ENCODE results near the gene SYNPO2. TPM values are rescaled to one million over a fixed set of nuclear protein-coding genes. Genes with fewer than 3 reads are reported as not detected.

SYNPO2 gene
- total and polyA plus RNA-seq, 10 of the 15 experiments (the other 5 are each of a cell fraction or from before 2014, with no cell fraction given) = 0.04 to 0.34 (median 0.28) TPM

DNA sequence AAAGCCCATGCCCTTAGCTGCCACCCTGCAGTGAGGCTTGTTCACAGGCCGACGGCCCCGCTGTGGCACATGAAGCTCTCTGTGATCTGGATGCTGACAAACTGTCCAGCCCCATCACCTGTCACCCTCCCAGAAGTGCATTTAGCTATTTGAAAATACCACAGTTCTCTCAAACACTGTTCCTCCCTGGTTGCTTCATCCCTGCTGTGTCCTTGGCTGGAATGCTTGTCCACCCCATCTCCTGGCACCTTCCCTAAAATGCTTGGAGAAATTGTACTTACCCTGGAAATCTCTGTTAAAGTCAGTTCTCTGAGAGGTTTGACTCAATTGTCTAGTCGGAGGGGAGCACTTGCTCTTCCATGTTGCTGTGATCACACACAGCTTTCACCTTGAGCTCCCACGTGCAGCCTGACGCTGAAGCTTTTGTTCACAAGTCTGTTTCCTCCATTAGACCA lies 10.1 kb downstream of the SYNPO2 start:
- no peaks in the 10 kb centered on the region; a peak in 2 of 4 replicates for H3K27me3 ChIP-seq (replicated peaks in 1 of 2; ENCODE audit: control insufficient read depth in 2 of 2, insufficient read depth in 2 of 2, low read length in 1 of 2)
- no peak overlapping the region for H3K4me2 ChIP-seq (ENCODE audit: control insufficient read depth, insufficient read depth)
- ATAC-seq = no peak
- DNase-seq (ENCODE audit: low read depth, low spot score) = no peak
- no peaks in the 10 kb centered on the region for H3K9me3 ChIP-seq (replicated peaks; ENCODE audit: control insufficient read depth, insufficient read depth, low read length)
- intact Hi-C loops (cut with micrococcal nuclease; ENCODE audit: unreplicated experiment) = no loop called here
- H4K20me1 ChIP-seq (ENCODE audit: control insufficient read depth, insufficient read depth) = no peaks in the 10 kb centered on the region
- BruUV-seq (replicated peaks) = no TSS peak
- H3K79me2 ChIP-seq (ENCODE audit: control insufficient read depth, insufficient read depth, low read length) = no peaks in the 10 kb centered on the region
- in situ Hi-C loops (cut with MboI) = no loop called here
- no peak overlapping the region for H3K9ac ChIP-seq (ENCODE audit: control insufficient read depth, insufficient read depth, low read length)
- ChIA-PET RAD21 (ENCODE audit: unreplicated experiment) (no interaction called here), POLR2A (interaction anchor here (0.6 kb wide), 1 partner anchor 56 kb away, joined by 3 read pairs; no protein-coding TSS in a partner anchor), CTCF (no interaction called here), SMC1A (ENCODE audit: uncharacterized antibody, unreplicated experiment) (interaction anchor here (0.6 kb wide), 1 partner anchor 59 kb away, joined by 3 read pairs; no protein-coding TSS in a partner anchor)
- H3K4me3 ChIP-seq = no peak overlapping the region
- FAIRE-seq = no peak
- no peak overlapping the region for H3K27ac ChIP-seq (ENCODE audit: control insufficient read depth, insufficient read depth)
- H3K36me3 ChIP-seq (ENCODE audit: control insufficient read depth in 2 of 2, insufficient read depth in 2 of 2, low read length in 1 of 2) = no peaks in the 10 kb centered on the region
- H3K4me1 ChIP-seq (ENCODE audit: control insufficient read depth, insufficient read depth, low read length) = no peaks in the 10 kb centered on the region
- WGBS (ENCODE audit: insufficient coverage, insufficient replicate concordance, low lambda C conversion rate, missing lambda C conversion rate) = 53% methylated on average over 6 of the region's 6 CpGs
- TF ChIP-seq IKZF2 (IDR thresholded peaks at IDR 0.05) = no peak
- no peak for TF ChIP-seq TCF3 (IDR thresholded peaks at IDR 0.05; ENCODE audit: borderline replicate concordance, insufficient read depth, low read depth, low read length)
- no peak for TF ChIP-seq SIN3A (IDR thresholded peaks at IDR 0.05; ENCODE audit: low read depth, low read length)
- TF ChIP-seq STAT1 (conservative IDR thresholded peaks at IDR 0.05) = no peak
- no peak overlapping the region for H2AFZ ChIP-seq (ENCODE audit: control insufficient read depth, low read depth, low read length)

DNA sequence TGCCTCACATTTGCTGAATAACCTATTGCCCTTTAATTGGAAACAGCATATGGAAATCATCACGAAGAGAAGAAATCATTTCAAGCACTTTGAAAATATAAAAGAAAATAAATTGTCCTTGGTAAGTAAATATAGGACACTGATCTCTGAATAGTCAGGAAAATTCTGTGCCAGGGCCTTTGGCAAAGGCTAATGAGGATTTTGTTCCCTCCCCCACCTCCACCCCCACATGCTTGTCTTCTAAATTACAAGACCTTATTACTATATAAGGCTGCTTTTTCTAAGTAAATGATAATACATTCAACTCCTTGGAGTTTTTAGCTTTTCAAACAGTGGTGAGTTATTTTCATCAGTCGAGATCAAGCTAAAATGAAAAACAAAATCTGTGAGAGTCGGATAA lies 15.8 kb downstream of the SYNPO2 start:
- in situ Hi-C loops (cut with MboI) = no loop called here
- no peak overlapping the region for H3K4me2 ChIP-seq (ENCODE audit: control insufficient read depth, insufficient read depth)
- H3K27ac ChIP-seq (ENCODE audit: control insufficient read depth, insufficient read depth) = no peak overlapping the region
- no peak overlapping the region for H3K9ac ChIP-seq (ENCODE audit: control insufficient read depth, insufficient read depth, low read length)
- H3K4me1 ChIP-seq (ENCODE audit: control insufficient read depth, insufficient read depth, low read length) = no peaks in the 10 kb centered on the region
- SMC1A ChIA-PET (ENCODE audit: uncharacterized antibody, unreplicated experiment) = no interaction called here
- POLR2A ChIA-PET = no interaction called here
- no peaks in the 10 kb centered on the region for H4K20me1 ChIP-seq (ENCODE audit: control insufficient read depth, insufficient read depth)
- WGBS (ENCODE audit: insufficient coverage, insufficient replicate concordance, low lambda C conversion rate, missing lambda C conversion rate) = 11% methylated on average over 3 of the region's 3 CpGs
- H3K36me3 ChIP-seq (ENCODE audit: control insufficient read depth in 2 of 2, insufficient read depth in 2 of 2, low read length in 1 of 2) = no peaks in the 10 kb centered on the region
- CTCF ChIA-PET = interaction anchor here (0.6 to 1.2 kb wide), 3 partner anchors 14 to 95 kb away, joined by 3 read pairs; no protein-coding TSS in a partner anchor
- H3K4me3 ChIP-seq = no peak overlapping the region
- DNase-seq (ENCODE audit: low read depth, low spot score) = no peak
- BruUV-seq (replicated peaks) = no TSS peak
- no peaks in the 10 kb centered on the region for H3K9me3 ChIP-seq (replicated peaks; ENCODE audit: control insufficient read depth, insufficient read depth, low read length)
- H3K79me2 ChIP-seq (ENCODE audit: control insufficient read depth, insufficient read depth, low read length) = no peaks in the 10 kb centered on the region
- RAD21 ChIA-PET (ENCODE audit: unreplicated experiment) = no interaction called here
- intact Hi-C loops (cut with micrococcal nuclease; ENCODE audit: unreplicated experiment) = no loop called here
- no peak for ATAC-seq
- FAIRE-seq = no peak
- H2AFZ ChIP-seq (ENCODE audit: control insufficient read depth, low read depth, low read length) = no peak overlapping the region
- H3K27me3 ChIP-seq (replicated peaks in 1 of 2; ENCODE audit: control insufficient read depth in 2 of 2, insufficient read depth in 2 of 2, low read length in 1 of 2) = no peaks in the 10 kb centered on the region
- TF ChIP-seq ZZZ3 (IDR thresholded peaks at IDR 0.05; ENCODE audit: control insufficient read depth, insufficient read length, low read depth) (no peak), SIN3A (IDR thresholded peaks at IDR 0.05; ENCODE audit: low read depth, low read length) (no peak), JUNB (IDR thresholded peaks at IDR 0.05) (no peak), RUNX3 (IDR thresholded peaks at IDR 0.05; ENCODE audit: low read length) (no peak), LARP7 (IDR thresholded peaks at IDR 0.05) (no peak), KDM1A (IDR thresholded peaks at IDR 0.05; ENCODE audit: borderline replicate concordance) (no peak), SMC3 (IDR thresholded peaks at IDR 0.05; ENCODE audit: borderline replicate concordance, low read length) (no peak), TCF3 (IDR thresholded peaks at IDR 0.05; ENCODE audit: borderline replicate concordance, insufficient read depth, low read depth, low read length) (no peak), MYB (IDR thresholded peaks at IDR 0.05; ENCODE audit: borderline replicate concordance, low read depth, low read length) (no peak), FOXK2 (IDR thresholded peaks at IDR 0.05) (no peak)
- TF ChIP-seq, protein P1, sequence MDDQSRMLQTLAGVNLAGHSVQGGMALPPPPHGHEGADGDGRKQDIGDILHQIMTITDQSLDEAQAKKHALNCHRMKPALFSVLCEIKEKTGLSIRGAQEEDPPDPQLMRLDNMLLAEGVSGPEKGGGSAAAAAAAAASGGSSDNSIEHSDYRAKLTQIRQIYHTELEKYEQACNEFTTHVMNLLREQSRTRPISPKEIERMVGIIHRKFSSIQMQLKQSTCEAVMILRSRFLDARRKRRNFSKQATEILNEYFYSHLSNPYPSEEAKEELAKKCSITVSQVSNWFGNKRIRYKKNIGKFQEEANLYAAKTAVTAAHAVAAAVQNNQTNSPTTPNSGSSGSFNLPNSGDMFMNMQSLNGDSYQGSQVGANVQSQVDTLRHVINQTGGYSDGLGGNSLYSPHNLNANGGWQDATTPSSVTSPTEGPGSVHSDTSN (IDR thresholded peaks at IDR 0.05; ENCODE audit: insufficient replicate concordance, low read depth, low read length) = no peak
- TF ChIP-seq, protein P2, sequence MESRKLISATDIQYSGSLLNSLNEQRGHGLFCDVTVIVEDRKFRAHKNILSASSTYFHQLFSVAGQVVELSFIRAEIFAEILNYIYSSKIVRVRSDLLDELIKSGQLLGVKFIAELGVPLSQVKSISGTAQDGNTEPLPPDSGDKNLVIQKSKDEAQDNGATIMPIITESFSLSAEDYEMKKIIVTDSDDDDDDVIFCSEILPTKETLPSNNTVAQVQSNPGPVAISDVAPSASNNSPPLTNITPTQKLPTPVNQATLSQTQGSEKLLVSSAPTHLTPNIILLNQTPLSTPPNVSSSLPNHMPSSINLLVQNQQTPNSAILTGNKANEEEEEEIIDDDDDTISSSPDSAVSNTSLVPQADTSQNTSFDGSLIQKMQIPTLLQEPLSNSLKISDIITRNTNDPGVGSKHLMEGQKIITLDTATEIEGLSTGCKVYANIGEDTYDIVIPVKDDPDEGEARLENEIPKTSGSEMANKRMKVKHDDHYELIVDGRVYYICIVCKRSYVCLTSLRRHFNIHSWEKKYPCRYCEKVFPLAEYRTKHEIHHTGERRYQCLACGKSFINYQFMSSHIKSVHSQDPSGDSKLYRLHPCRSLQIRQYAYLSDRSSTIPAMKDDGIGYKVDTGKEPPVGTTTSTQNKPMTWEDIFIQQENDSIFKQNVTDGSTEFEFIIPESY (IDR thresholded peaks at IDR 0.05) = no peak
- TF ChIP-seq, protein P3, sequence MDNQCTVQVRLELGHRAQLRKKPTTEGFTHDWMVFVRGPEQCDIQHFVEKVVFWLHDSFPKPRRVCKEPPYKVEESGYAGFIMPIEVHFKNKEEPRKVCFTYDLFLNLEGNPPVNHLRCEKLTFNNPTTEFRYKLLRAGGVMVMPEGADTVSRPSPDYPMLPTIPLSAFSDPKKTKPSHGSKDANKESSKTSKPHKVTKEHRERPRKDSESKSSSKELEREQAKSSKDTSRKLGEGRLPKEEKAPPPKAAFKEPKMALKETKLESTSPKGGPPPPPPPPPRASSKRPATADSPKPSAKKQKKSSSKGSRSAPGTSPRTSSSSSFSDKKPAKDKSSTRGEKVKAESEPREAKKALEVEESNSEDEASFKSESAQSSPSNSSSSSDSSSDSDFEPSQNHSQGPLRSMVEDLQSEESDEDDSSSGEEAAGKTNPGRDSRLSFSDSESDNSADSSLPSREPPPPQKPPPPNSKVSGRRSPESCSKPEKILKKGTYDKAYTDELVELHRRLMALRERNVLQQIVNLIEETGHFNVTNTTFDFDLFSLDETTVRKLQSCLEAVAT (IDR thresholded peaks at IDR 0.05) = no peak

All from GM12878 (cell line).